ENCODE data around the gene NALCN.

GRCh38 chr13:101390461-101390860, 25.8 kb downstream of the NALCN start:
- TF ChIP-seq, protein P1, sequence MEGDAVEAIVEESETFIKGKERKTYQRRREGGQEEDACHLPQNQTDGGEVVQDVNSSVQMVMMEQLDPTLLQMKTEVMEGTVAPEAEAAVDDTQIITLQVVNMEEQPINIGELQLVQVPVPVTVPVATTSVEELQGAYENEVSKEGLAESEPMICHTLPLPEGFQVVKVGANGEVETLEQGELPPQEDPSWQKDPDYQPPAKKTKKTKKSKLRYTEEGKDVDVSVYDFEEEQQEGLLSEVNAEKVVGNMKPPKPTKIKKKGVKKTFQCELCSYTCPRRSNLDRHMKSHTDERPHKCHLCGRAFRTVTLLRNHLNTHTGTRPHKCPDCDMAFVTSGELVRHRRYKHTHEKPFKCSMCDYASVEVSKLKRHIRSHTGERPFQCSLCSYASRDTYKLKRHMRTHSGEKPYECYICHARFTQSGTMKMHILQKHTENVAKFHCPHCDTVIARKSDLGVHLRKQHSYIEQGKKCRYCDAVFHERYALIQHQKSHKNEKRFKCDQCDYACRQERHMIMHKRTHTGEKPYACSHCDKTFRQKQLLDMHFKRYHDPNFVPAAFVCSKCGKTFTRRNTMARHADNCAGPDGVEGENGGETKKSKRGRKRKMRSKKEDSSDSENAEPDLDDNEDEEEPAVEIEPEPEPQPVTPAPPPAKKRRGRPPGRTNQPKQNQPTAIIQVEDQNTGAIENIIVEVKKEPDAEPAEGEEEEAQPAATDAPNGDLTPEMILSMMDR (conservative IDR thresholded peaks at IDR 0.05; ENCODE audit: low read depth, low read length), result no peak
- no peak for TF ChIP-seq EZH2 (IDR thresholded peaks at IDR 0.05; ENCODE audit: borderline replicate concordance, low read depth, low read length, poor library complexity, severe bottlenecking)
